ENCODE data around the gene ALK. TPM values are rescaled to one million over a fixed set of nuclear protein-coding genes. Genes with fewer than 3 reads are reported as not detected.
A peak's percentile ranks its signal among the peaks of the same experiment; 100 is the strongest.

Gene ALK
- total RNA-seq, 2 experiments from 2014 or later, result not detected

GRCh38 chr2:29193681-29194080 lies 727.7 kb downstream of the ALK start:
- peaks cover 7% of the 10 kb centered on the region for H3K4me1 Mint-ChIP-seq (ENCODE audit: low read depth)
- POLR2A ChIA-PET, result interaction anchor here (1.0 kb wide), 1 partner anchor 243 kb away, joined by 4 read pairs; no protein-coding TSS in a partner anchor
- intact Hi-C loops (cut with micrococcal nuclease), result no loop called here
- H3K27me3 Mint-ChIP-seq, result no peaks in the 10 kb centered on the region
- no peak for DNase-seq
- no peaks in the 10 kb centered on the region for H3K9me3 Mint-ChIP-seq
- H3K36me3 Mint-ChIP-seq (ENCODE audit: low read depth), result no peaks in the 10 kb centered on the region
- no peak overlapping the region for H3K27ac Mint-ChIP-seq
- CTCF ChIA-PET, result no interaction called here
- TF ChIP-seq CTCF (IDR thresholded peaks at IDR 0.05), result no peak
- H3K4me3 Mint-ChIP-seq, result no peak overlapping the region
- no peak for ATAC-seq

DNA sequence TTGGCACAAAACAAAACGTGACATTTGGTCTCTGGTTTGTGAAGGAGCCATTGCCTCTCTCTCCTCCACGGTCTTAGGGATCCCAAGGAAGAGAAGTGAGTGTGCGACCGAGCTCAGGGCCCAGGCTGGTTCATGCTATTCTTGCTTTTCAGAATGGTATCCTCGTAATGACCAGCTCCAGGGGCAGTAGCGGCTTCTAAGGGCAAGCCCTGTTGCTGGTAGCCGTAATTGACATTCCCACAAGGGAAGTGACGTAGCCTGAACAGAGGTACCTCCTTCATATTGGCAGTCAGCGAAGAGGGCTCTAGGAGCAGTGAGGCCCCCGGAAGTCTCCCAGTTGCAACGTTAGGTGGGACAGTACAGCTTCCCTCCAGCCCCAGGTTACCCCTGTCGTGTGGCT lies 728.3 kb downstream of the ALK start:
- peaks cover 9% of the 10 kb centered on the region for H3K4me1 Mint-ChIP-seq (ENCODE audit: low read depth)
- H3K4me3 Mint-ChIP-seq, result no peak overlapping the region
- ATAC-seq (no peak), DNase-seq (no peak)
- ChIA-PET POLR2A (interaction anchor here (1.0 kb wide), 1 partner anchor 242 kb away, joined by 4 read pairs; no protein-coding TSS in a partner anchor), CTCF (interaction anchor here (1.2 kb wide), 1 partner anchor 234 kb away, joined by 3 read pairs; no protein-coding TSS in a partner anchor)
- H3K9me3 Mint-ChIP-seq, result no peaks in the 10 kb centered on the region
- H3K27me3 Mint-ChIP-seq, result no peaks in the 10 kb centered on the region
- intact Hi-C loops (cut with micrococcal nuclease), result no loop called here
- TF ChIP-seq CTCF (IDR thresholded peaks at IDR 0.05), result no peak
- peaks cover 1% of the 10 kb centered on the region for H3K36me3 Mint-ChIP-seq (ENCODE audit: low read depth)
- no peak overlapping the region for H3K27ac Mint-ChIP-seq

DNA sequence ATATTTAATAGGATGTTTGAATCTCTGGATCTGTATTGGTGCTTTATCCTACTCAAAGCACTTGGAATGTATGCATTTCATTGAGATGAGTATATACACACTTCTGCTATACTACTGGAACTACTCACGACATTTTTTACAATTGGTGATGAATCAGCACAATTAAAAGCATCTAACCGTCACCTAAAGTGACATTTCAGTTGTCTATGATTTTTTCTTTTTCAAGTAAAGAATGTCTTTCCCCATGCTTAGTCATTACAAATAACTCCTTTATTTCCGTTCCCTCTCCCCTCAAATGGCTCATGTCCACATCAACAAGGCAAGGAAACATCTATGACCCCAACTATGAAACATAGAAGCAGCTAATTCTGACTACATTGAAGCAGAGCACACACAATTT lies 728.9 kb downstream of the ALK start:
- intact Hi-C loops (cut with micrococcal nuclease), result no loop called here
- no peaks in the 10 kb centered on the region for H3K27me3 Mint-ChIP-seq
- no peak for TF ChIP-seq CTCF (IDR thresholded peaks at IDR 0.05)
- DNase-seq (no peak), ATAC-seq (no peak)
- H3K4me1 Mint-ChIP-seq (ENCODE audit: low read depth), result peaks cover 9% of the 10 kb centered on the region
- H3K36me3 Mint-ChIP-seq (ENCODE audit: low read depth), result peaks cover 7% of the 10 kb centered on the region
- H3K4me3 Mint-ChIP-seq, result no peak overlapping the region
- POLR2A ChIA-PET, result no interaction called here
- CTCF ChIA-PET, result interaction anchor here (1.2 kb wide), 1 partner anchor 234 kb away, joined by 3 read pairs; no protein-coding TSS in a partner anchor
- peaks cover 2% of the 10 kb centered on the region for H3K9me3 Mint-ChIP-seq
- no peak overlapping the region for H3K27ac Mint-ChIP-seq

- Mint-ChIP-seq H3K36me3 (ENCODE audit: low read depth) (peaks cover 12% of the 10 kb centered on the region), H3K9me3 (peaks cover 3% of the 10 kb centered on the region), H3K4me3 (no peak overlapping the region), H3K27me3 (no peaks in the 10 kb centered on the region), H3K4me1 (ENCODE audit: low read depth) (peaks cover 9% of the 10 kb centered on the region), H3K27ac (no peak overlapping the region)
- ChIA-PET CTCF (no interaction called here), POLR2A (no interaction called here)
- DNase-seq (no peak), ATAC-seq (no peak)
- intact Hi-C loops (cut with micrococcal nuclease), result no loop called here
- TF ChIP-seq CTCF (IDR thresholded peaks at IDR 0.05), result no peak
Observed at GRCh38 chr2:29191817-29192216, 729.6 kb downstream of the ALK start.

DNA sequence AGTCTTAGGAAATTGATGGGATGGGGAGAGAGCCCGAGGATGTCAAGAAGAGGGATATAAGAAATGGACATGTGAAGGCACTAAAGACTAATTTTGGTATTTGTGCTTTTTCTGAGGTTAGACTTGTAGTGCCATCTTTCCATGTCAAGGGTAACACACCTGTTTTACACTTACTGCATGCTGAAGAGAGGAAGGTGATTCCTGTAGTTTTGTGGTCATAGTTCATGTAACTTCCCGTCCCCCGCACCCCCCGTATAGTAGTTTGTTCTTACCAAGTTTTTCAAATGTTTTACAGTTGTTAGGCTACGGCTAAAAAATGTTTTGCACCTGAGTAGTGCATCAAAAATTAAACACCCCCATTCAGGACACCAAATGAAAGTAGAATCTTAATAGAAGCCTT lies 732.3 kb downstream of the ALK start:
- TF ChIP-seq CTCF (IDR thresholded peaks at IDR 0.05), result no peak
- ChIA-PET CTCF (interaction anchor here (0.7 to 1.3 kb wide), 2 partner anchors 11 to 230 kb away, joined by 3 to 4 read pairs; no protein-coding TSS in a partner anchor), POLR2A (interaction anchor here (0.6 kb wide), 1 partner anchor 10 kb away, joined by 4 read pairs; no protein-coding TSS in a partner anchor)
- H3K4me1 Mint-ChIP-seq (ENCODE audit: low read depth), result peaks cover 9% of the 10 kb centered on the region
- peaks cover 3% of the 10 kb centered on the region for H3K9me3 Mint-ChIP-seq
- H3K4me3 Mint-ChIP-seq, result no peak overlapping the region
- H3K27me3 Mint-ChIP-seq, result no peaks in the 10 kb centered on the region
- DNase-seq, result peak; percentile 58
- ATAC-seq, result peak; percentile 56
- intact Hi-C loops (cut with micrococcal nuclease), result no loop called here
- no peak overlapping the region for H3K27ac Mint-ChIP-seq
- H3K36me3 Mint-ChIP-seq (ENCODE audit: low read depth), result peaks cover 21% of the 10 kb centered on the region
